ENCODE results near the gene MVB12B.
A peak's percentile ranks its signal among the peaks of the same experiment; 100 is the strongest.
"Not testable (repeated sequence)": the region's sequence is repeated elsewhere in the genome, so short reads cannot be mapped to it uniquely, and the experiment has no call there.

The MVB12B gene, protein sequence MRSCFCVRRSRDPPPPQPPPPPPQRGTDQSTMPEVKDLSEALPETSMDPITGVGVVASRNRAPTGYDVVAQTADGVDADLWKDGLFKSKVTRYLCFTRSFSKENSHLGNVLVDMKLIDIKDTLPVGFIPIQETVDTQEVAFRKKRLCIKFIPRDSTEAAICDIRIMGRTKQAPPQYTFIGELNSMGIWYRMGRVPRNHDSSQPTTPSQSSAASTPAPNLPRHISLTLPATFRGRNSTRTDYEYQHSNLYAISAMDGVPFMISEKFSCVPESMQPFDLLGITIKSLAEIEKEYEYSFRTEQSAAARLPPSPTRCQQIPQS

DNA sequence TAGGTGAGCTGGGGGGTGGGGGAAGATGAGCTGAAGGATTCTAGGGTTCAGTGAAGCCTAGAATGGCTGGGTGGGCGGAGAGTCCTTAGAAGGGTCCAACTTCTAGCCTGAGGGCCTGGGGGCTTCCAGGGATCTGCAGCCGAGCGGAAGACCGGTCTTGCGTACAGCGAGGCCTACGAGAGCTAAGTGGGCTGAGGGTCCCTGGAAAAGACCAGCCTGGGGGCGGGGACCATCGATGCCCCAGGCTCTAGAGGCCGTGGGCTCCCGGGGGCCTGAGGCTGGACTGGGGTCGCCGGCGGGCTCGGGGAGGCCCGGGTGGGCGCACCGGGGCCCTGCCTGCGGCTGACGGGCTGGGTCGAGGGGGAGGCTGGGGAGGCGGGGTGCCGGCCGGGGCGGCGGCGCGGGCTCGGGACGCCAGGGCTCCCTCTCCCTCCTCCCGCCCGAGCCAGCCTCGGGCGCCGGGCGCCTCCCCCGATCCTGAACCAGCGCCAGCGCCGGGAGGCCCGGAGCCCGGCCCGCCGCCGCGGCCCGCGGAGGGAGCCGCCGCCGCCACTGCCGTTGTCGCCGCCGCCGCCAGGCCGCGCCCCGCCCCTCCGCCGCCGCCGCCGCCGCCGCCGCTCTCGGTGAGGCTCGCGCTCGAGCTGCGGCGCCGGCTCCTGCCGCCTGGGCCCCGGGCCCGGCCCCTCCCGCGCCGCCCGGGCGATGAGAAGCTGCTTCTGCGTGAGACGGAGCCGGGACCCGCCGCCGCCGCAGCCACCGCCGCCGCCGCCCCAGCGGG, at the start of gene MVB12B:
Gene MVB12B, plus strand, starts transcription at position 602 of the 778 bp plus-strand sequence. Its CDS starts 101 bp downstream, at position 703.
- no peak for DNase-seq (ENCODE audit: low read depth, low spot score)

DNA sequence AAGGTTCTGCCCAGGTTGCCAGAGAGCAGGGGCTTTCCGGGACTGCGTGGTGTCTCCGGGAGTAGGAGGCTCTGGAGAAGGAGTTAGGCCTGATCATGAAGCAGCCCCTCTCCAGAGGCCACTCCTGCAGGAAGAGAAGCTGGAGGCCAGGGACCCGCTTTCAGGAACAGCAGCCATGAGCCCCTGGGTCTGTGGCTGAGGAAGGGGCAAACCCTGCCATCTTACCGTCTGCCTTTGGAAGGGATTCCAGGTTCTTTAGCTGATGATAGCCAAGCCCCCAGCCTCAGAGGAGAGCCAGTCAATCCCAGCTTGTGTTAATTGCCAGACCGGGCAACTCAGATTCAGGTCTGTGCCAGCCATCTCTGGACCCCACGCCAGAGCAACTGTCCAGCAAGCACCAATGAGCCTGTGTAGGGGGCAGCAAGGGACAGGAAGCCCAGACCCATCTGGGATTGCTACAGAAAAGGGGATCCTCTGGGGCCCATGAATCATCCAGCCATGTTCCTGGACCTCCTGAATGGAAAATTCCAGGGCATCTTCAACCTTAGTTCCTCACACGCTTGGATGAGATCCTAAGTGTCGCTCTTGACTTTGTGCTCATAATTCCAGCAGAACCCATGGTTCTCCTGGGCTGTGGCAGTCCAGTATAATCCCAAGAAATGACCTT, 42.7 kb upstream of the MVB12B start:
- DNase-seq (ENCODE audit: low read depth, low spot score), result no peak

DNA sequence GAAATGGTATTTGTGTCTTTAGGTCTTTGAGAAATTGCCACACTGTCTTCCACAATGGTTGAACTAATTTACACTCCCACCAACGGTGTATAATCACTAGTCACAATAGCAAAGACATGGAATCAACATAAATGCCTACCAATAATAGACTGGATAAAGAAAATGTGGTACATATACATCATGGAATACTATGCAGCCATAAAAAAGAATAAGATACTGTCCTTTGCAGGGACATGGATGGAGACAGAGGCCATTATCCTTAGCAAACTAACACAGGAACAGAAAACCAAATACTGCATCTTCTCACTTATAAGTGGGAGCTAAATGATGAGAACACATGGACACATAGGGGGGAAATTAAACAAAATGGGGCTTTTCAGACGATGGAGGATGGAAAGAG, 41.0 kb upstream of the MVB12B start:
- DNase-seq (ENCODE audit: low read depth, low spot score), result not testable (repeated sequence)

DNA sequence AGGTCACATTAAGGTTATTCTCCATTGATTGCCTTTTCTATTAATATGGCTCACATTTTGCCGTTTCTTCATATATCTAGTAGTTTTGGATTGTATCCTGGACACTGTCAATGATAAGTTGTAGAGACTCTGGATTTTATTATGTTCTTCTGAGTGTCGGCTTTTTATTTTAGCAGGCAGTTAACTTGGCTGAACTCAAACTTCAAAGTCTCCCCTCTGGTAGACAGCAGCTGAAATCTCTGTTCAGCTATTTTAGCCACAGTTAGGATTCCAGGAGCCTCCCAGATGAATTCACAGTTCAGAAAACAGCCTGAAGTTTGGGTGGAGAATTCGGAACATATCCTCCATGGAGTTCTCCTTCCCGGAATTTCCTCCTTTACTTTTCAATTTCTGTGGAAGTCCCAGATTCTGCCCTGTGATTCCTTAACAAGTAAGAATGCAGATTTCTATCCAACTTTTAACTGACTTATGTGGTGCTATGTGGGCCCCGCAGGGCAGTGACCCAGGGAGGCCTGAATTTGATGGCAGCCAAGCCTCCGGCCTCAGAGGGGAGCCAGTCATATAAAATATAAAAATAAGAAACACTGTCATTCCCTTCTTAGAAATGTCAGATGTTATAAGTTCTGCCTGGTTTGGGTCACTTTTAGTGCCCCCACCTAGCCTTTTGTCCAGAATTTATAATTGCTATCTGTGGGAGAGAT, 39.3 kb upstream of the MVB12B start:
- no peak for DNase-seq (ENCODE audit: low read depth, low spot score)

DNA sequence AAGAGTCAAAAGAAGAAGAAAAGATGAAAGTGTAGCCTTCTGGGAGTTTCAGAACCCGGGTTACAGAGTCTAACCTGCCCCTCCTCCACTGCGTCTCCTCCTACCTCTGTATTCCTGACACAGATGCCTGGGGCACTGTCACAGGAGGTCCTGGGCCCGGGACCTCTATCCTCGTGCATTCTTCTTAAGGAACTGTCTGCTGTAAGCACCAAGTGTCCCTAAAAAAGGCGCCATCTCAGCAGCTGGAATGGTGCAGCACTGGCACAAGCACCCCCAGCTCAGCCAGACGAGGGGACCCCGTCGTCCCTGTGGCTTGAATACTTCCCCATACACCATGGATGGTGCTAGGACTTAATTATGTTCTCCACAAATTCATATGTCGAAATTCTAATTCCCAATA, 35.8 kb upstream of the MVB12B start:
- no peak for DNase-seq (ENCODE audit: low read depth, low spot score)

DNA sequence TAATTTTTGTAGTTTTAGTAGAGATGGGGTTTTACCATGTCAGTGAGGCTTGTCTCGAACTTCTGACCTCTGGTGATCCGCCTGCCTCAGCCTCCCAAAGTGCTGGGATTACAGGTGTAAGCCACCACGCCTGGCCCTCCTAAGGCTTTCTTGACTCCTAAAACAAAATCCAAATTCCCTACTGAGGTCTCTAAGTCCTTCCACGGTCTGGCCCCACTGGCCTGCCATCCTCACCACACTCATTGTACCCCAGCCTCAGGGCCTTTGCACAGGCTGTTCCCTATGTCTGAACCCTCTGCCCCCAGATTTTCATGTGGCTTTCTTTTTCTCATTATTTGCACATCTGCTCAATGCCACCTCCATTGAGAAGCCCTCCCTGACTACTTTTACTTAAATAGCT, 34.7 kb upstream of the MVB12B start:
- no peak for DNase-seq (ENCODE audit: low read depth, low spot score)

DNA sequence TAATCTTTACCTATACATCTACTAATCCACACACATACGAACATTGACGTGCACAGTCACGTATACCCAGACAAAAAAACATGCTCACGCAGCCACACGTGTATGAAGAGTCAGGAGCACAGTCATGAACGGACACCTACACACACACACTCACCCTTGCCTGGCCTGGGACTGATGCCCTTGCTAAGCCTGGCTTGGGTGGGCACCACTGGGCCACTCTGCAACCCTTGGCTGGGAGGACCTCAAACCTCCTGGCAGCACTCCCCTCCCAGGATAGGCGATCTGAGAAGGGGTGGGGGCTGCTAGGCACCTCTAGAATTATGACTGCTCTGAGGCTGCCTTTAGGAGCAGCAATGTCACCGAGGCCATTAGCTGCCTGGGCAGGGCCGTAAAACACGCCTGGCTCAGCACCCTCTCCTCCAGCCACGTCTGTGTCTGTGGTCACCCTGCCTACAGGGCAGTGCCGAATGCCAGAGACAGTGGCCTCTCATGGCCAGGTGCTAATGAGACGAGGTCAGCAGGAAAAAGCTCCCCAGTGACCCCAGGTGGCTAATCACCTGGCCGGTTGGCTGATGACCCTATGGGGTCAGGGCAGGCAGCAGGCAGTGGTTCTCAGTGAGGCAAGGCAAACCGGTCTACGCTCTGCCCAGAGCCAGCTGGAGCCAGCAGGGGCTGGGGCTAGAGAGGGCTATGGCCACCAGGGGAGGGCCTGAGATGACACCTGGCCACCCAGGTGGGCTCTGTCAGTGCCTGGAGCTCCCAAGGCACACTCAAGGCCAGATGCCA, 33.7 kb upstream of the MVB12B start:
- DNase-seq (ENCODE audit: low read depth, low spot score), result no peak

DNA sequence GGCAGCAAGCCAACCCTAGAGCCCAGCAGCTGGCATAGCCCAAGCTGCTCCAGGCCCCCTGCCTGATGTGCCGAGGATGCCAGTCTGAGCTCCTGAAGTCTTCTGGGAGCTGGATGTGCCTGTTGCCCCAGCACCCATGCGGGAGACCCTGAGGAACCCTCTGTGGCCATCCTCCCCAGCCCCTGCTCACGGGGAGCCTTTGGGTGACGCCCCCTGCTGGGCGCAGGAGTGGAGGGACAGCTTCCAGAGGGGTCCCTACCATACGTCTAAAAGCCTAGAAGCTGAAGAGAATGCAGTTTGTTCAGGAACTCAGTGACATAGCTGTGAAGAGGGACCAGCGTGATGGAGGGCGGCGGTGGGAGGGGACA, 33.1 kb upstream of the MVB12B start:
- no peak for DNase-seq (ENCODE audit: low read depth, low spot score)

DNA sequence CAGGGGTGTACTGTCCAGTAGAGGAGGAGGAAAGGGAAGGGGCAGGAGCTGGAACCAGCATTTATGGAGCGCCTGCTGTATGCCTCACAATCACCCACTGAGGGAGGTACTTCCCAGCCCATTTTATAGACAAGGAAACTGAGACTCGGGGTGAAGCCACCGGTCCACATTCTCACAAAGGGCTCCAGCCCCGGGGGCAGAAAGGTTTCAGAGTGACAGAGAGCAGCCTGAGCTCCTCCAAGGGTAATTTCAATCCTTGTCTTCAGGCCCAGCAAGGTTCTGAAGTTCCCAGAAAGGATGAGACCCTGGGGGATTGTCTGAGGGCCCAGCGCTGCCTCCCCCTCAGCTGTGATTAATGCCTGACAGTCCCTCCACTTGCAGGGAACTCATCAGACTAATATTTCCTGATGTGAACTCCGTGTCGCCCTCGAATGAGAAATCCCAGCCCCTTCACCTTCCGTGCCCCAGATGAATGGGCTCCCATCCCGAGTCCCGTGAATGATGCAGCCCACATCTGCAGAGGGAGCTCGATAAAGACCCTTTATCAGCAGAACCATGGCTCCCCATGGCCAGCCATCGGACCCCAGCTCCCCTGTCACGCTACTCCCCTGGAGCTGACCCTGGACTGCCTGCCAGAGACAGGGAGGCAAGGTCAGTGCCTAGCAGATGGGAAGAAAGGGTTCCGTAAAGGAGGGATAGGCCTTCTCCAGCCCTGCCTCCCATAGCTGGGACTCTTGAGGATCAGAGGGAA, 32.1 kb upstream of the MVB12B start:
- DNase-seq (ENCODE audit: low read depth, low spot score), result no peak

DNA sequence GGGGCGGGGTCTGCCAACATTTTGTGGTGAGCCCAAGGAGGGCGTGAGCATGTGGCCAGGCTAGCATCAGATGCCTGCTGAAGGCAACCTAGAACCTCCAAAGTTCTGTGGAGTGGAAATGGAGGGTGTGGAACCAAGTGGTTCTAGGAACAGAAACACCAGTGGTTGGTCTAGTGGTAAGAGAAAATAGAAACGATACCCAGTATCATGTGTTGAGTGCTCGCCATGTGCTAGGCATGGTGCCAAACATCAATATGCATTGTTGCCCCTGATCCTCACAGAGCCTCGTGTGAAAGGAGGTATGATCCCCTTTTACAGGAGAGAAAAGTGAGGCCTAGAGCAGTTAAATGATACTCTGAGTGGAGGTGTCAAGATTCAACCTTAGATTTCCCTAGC, 31.5 kb upstream of the MVB12B start:
- DNase-seq (ENCODE audit: low read depth, low spot score), result no peak

DNA sequence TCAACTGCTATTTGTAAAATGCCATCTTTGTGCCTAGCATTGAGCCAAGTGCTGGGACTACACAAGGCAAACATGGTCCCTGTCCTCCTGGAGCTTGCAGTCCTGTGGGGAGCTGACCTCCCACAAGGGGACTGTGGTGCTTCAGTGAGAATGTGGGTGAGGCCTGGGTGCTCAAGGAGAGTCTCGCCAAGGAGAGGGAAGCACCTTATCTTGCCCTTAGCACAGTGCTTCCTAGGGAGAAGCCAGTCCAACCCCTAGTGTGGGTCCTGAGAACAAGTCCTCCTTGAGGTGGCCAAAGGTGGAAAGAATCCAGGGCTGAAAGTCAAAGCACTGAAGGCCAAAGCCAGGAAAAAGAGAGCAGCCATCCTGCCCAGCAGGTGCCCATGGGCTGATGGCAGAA, 31.1 kb upstream of the MVB12B start:
- no peak for DNase-seq (ENCODE audit: low read depth, low spot score)

DNA sequence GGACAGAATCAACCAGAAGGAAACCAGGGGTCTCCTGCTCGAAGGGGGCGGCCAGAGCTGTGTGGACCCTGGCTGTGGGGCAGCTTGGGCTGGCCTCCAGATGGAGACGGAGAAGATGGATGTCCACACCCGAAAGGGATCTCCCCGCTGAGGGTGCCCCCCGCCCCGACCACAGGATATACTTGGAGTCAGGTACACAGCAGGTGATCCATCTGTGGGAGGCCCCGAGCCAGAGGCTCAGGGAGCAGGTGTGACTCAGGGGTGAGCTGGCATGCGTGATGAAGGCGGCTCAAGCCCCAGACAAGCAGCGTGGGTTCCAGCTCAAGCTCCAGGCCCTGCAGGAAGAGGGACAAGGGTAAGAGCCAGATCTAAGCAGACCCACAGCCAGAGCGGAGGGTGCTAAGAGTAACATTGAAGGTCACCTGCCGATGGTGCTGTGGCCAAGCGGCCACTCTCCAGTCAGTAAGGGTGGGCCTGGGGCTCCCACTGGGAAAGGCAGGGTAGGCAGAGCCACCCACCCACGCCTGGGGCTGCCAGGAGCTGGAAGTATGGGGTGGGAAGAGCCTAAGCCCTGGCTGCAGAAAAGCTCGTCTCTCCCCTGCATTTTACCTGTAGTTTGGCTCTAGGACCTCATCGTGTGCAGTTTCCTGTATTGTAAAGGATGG, 30.6 kb upstream of the MVB12B start:
- no peak for DNase-seq (ENCODE audit: low read depth, low spot score)

DNA sequence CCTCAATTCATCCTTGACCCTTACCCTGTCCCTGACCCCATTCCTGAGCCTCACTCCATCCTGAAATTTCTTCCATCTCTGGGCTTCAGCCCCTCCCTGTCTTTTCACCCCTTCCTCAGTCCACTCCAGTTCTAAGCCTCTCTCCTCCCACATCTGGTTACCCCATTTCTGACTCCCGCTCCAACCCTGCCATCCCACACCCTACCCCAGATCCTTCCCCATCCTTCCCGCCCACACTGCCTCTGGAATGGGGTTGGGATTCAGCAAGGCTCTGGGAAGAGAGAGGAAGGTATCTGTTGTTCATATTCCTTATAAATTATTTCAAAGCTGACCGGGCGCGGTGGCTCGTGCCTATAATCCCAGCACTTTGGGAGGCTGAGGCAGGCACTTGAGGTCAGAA, 29.9 kb upstream of the MVB12B start:
- DNase-seq (ENCODE audit: low read depth, low spot score), result no peak

DNA sequence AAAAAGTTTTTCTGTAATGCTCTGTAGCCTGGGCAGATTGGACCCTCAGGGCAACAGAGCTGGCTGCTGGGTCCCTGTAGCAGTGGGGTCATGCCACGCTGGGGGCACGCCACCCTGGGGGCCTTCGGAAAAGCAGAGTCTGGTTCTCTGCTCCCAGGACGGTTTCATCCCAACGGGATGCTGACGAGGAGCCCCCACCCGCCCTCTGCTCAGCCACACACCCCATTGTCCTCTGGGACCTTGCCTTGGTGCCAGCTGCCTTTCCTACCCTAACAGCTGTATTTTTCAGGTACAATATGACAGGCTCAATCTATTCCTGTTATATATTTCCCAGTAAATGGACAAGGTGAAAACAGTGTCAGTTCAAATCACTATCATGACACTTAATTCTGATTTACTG, 29.0 kb upstream of the MVB12B start:
- no peak for DNase-seq (ENCODE audit: low read depth, low spot score)

DNA sequence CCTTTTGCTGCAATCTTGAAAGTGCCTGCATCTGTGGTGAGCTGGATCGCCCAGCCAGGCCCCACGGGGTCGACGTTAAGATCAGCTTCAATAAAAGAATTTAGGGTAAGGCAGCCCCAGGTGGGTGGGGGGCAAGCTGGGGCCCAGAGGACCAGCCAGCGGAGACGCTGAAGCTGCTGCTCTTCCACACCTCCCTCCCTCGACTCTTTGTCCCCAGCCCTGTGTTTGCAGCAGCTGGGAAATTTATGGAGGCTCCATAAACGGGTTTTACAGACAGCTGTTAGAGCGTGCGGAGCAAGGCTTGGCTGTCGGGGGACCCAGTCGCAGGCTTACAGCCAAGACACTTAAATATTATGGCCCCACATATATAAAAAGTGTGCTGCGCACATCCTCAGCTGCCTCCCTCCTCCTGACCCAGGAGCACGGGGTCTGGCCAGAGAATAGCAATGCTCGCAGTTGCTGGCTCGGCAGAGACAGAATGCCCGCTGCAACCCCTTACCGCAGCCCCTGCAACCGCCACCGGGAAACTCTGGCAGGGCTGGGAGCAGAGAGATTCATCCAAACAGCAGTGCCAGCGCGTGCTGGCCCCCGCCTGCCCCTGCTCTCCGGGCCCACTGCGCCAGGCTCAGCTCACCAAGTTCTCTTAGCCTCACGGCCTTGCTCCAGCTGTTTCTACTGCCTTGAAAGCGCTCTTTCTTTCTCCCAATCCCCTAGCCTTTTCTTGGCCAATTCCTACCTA, 28.4 kb upstream of the MVB12B start:
- DNase-seq (ENCODE audit: low read depth, low spot score), result no peak

DNA sequence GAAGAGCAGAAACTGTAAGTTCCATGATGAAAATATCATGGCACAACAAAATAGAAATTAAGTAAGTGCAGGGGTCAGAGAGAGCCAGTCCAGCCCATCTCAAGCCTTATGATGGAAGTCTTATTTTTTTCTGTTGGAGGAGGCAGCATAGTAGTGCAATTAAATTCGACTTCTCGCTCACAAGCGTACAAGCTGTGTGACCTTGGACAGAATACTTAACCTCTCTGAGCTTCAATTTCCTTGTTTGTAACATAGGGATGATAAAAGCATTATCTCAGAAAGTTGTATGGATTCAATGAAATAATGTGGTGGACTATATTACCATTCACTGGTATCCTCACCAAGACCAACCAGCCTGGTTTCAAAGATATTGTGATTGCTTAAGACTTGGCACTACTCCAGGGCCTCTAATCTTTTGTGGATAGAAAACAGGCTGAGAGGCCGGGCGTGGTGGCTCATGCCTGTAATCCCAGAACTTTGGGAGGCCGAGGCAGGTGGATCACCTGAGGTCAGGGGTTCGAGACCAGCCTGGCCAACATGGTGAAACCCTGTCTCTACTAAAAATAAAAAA, 26.8 kb upstream of the MVB12B start:
- DNase-seq (ENCODE audit: low read depth, low spot score), result no peak

DNA sequence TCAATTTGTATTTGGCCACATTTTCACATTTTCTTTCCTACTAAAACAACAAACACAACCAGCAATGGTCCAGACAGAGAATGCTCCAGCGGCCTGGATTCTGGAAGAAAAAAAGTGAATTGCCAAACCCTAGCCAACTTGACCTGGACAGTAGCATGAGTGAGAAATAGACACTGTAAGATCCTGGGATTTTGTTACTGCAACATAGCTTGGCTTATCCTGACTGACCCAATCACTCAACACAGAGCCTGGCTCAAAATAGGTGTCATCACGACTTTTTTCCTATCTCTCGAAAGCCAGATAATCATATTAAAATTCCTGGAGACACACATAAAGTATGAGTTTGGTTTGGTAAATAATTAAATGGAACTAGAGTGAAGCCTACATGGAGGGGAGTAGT, 25.4 kb upstream of the MVB12B start:
- no peak for DNase-seq (ENCODE audit: low read depth, low spot score)

DNA sequence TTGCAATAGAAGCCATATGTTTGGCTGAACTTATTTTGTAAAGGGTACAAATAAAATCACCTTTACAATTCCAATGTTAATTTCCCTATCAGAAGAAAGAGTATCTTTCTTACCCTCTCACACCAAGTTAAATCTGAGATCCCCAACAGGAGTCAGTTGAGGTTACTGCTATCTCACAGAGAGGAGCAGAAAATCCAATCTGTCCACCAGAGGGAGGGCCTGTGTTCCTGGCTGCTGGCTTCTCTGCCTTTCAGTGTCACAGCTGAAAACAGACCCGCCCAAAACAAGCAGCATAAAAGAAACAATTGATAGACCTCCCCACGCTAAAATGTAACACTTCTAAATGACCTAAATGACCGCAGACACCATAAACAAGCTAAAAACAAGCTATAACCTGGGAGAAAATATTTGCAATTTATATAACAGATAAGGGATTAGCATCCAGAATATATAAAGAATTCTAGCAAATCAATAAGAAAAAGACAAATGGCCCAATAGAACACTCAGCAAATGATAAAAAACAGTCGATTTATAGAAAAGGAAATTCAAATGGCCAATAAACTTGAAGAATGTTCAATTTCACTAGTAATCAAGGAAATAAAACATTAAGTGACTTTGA, 24.5 kb upstream of the MVB12B start:
- DNase-seq (ENCODE audit: low read depth, low spot score), result peak; percentile 20

DNA sequence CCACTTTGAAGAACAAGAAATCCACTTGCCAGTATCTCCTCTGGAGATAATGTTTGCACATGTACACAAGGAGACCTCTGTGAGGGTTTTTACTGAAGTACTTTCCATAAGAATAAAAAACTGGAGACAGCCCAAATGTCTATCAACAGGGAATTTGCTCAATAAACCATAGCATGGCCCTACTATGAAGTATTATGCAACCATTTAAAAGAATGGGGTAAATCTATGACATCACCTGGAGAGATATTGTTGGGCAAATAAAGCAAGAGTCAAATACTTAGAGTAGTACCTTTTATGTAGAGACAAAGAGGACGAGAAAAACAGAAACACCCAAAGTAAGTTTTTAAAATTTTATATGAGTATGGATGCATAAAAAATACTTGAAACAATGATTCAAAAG, 23.9 kb upstream of the MVB12B start:
- DNase-seq (ENCODE audit: low read depth, low spot score), result no peak
